Choroid plexus epithelial cell (primary cell): ENCODE data around the gene C1orf35.
A peak's percentile ranks its signal among the peaks of the same experiment; 100 is the strongest.

Source experiments
- DNase-seq: peaks from one replicate; pipeline ENCODE4 v3.0.0-alpha.2; 2010; ENCODE audit warnings: low read depth
- H3K4me3 ChIP-seq: 2 replicates; pipeline ENCODE4 v1.5.1; 2011; ENCODE audit warnings: low read depth, mild to moderate bottlenecking, control low read depth, low read length, moderate library complexity
- CTCF ChIP-seq: conservative IDR thresholded peaks from 2 replicates; pipeline ENCODE4 v1.5.1; 2011; ENCODE audit warnings: low read depth, mild to moderate bottlenecking, control low read depth, inconsistent platforms, low read length, moderate library complexity

Gene C1orf35

GRCh38 chr1:228105270-228105995 lies 2.3 kb upstream of the C1orf35 start:
- H3K4me3 ChIP-seq, result no peak overlapping the region
- TF ChIP-seq CTCF, result no peak
- no peak for DNase-seq

GRCh38 chr1:228104526-228105269 lies 1.6 kb upstream of the C1orf35 start:
- TF ChIP-seq CTCF, result no peak
- DNase-seq, result no peak
- H3K4me3 ChIP-seq, result no peak overlapping the region

GRCh38 chr1:228101994-228102790 lies 933 bp downstream of the C1orf35 start:
- peak; percentile 32 for DNase-seq
- peak; percentile 38 for TF ChIP-seq CTCF
- peak overlapping the region; percentile 99 for H3K4me3 ChIP-seq

GRCh38 chr1:228101614-228101993 lies 1.5 kb downstream of the C1orf35 start:
- no peak for TF ChIP-seq CTCF
- H3K4me3 ChIP-seq, result peak overlapping the region; percentile 99
- DNase-seq, result no peak

- TF ChIP-seq CTCF, result no peak
- H3K4me3 ChIP-seq, result no peak overlapping the region
- DNase-seq, result no peak
Measured at GRCh38 chr1:228100822-228101613, 2.1 kb downstream of the C1orf35 start.

GRCh38 chr1:228099331-228099732 lies 3.8 kb downstream of the C1orf35 start:
- no peak for TF ChIP-seq CTCF
- DNase-seq, result no peak
- no peak overlapping the region for H3K4me3 ChIP-seq
